ENCODE results near the gene NBEA.
"Not testable (repeated sequence)": the region's sequence is repeated elsewhere in the genome, so short reads cannot be mapped to it uniquely, and the experiment has no call there.

The NBEA gene

DNA sequence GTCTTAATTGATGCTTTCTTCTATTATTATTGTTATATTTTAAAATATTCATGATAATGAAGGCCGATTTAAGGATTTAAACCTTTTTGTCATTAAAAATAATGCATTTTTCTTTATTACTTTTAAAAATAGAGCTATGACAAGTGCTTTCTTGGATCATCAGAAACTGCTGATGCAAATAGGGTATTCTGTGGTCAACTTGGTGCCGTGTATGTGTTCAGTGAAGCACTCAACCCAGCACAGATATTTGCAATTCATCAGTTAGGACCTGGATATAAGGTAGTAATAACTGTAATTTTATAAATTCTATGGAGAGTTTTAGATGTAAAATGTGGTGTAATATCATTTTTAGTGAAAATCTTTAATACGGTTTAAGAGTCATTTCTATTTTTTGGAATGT lies 116.5 kb downstream of the NBEA start:
- DNase-seq (ENCODE audit: low spot score) = not testable (repeated sequence)

DNA sequence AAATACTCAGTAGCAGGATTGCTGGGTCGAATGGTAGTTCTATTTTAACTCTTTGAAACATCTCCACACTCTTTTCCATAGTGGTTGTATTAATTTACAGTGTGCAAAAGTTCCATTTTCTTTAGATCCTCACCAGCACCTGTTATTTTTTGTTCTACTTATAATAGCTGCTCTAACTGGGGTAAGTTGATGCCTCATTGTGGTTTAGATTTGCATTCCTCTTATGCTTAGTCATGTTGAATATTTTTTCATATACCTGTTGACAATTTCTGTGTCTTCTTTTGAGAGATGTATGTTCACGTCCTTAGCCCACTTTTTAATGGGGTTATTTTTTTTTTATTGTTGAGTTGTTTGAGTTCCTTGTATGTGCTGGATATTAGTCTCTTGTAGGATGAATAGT lies 144.6 kb downstream of the NBEA start:
- DNase-seq (ENCODE audit: low spot score) = no peak

DNA sequence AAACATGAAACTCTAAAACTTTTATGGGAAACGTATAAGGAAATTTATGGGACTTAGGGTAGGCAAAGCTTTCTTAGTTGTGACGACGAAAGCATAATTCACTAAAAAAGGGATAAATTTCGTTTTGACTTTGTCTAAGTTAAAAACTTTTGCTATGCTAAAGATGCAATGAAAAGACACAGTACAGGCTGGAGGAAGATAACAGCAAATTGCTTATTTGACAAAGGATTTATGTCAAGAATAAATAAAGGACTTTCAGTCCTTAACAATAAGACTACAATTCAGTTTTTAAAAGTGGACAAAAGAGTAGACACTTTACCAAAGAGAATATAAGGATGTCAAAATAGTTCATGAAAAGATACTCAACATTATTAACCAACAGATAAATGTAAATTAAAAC lies 150.2 kb downstream of the NBEA start:
- no peak for DNase-seq (ENCODE audit: low spot score)

GRCh38 chr13:35092751-35093150 lies 150.7 kb downstream of the NBEA start:
- no peak for DNase-seq (ENCODE audit: low spot score)

DNA sequence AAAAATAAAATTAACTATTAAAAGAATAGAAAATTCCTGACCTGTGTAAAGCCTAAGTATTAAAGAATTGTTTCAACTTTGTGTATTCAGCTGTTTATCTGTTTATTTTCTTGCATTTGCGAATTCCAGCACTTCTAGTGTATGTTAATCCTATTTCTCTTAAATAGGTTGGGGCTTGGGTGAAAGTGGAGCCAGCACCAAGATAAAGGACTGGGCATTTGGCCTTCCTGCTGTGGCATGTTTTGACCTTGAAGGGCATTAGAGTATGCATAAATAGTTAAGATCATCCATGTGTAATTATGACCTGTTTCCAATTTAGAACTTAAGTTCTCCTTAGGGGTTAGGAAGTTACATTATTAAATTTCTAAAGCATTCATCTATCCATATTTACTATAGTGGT lies 151.3 kb downstream of the NBEA start:
- no peak for DNase-seq (ENCODE audit: low spot score)

DNA sequence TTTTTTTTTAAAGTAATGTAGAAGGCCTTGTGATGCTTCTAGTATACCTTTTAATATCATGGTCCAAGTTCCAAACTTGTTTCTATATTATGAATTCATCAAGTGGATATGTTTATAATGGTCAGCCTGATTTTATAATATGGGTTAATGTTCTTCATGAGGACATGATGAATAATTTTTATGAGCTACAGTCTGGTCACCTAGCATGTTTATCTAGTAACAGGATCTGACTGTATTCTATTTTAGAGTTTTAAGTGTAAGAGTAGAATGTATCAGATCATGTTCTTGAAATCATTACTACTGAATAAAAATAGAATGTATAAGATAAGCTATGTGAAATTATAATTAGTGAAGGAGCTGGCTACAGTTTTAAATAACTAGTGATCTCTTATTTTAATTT lies 164.7 kb downstream of the NBEA start:
- DNase-seq (ENCODE audit: low spot score) = not testable (repeated sequence)

DNA sequence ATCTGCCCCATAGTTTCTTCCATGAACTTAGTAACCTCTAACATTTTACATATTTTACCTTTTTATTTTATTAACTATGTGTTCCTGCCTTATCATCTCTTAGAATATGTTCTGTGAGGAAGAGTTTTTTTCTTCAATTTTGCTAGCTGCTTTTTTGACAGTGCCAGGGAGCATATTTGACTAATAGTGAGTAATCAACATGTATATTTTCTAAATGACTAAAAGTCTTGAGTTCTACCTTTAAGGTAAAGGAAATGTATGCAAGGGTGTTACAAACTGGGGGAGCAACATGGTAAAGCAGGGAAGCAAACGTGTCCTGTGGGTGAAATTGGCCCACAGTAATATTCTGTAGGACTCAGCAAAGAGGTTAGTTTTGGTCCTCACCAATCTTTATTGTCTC lies 165.5 kb downstream of the NBEA start:
- no peak for DNase-seq (ENCODE audit: low spot score)

GRCh38 chr13:35113612-35114011 lies 171.5 kb downstream of the NBEA start:
- DNase-seq (ENCODE audit: low spot score) = not testable (repeated sequence)

GRCh38 chr13:35127466-35127865 lies 185.4 kb downstream of the NBEA start:
- no peak for DNase-seq (ENCODE audit: low spot score)

DNA sequence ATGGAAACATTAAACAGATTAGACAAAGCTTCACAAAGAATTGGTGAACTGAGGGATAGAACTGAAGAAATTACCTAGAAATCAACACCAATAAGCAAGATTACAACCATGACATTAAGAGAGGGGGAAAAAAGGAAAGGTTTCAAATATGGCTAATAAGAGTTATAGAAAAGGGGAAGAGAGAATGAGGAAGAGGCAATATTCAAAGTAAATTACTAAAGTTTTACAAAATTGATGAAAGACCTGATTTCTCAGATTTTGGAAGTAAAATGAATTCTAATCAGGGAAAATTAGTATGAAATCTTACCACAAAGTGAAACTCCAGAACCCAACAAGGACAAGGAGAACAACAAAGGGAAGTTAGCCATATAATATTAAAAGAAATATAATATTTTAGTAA lies 187.4 kb downstream of the NBEA start:
- no peak for DNase-seq (ENCODE audit: low spot score)

- DNase-seq (ENCODE audit: low spot score) = no peak
Measured at GRCh38 chr13:35131471-35131870, 189.4 kb downstream of the NBEA start.

DNA sequence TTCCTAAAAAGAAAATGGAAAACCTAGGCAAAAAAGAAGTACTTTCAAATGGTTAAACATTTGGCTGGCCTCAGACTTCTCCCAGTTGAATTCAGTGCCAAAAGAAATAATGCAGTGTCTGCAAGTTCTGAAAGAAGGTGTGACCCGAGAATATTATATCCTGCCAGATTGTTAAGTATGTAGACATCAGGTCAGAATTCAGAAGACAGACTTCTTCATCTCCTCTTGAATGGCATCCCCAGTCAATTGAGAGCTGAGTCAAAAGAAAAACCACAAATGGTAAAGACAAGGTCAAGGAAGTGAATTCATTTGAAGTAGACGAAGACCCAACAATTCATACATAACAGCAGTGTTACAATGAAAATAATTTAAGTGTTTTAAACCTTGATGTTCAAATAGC lies 194.5 kb downstream of the NBEA start:
- no peak for DNase-seq (ENCODE audit: low spot score)

DNA sequence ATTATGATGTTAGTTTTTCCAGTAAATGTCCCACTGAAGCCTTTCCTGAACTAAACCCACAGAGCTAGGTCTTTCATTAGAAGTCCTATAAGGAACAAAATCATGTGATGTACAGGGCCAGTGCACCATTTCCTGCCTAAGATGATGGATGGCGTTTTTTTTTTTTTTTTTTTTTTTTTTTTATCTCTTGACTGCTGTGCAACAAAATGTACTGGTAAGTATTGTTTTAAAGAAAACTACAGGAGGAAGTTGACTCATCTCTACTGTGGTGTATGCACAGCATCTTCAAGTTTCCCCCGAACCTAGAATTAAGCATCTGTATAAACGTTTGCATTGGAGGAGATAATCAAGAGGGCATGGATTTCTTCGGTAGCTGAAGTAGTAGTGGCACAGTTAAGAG lies 197.5 kb downstream of the NBEA start:
- no peak for DNase-seq (ENCODE audit: low spot score)

DNA sequence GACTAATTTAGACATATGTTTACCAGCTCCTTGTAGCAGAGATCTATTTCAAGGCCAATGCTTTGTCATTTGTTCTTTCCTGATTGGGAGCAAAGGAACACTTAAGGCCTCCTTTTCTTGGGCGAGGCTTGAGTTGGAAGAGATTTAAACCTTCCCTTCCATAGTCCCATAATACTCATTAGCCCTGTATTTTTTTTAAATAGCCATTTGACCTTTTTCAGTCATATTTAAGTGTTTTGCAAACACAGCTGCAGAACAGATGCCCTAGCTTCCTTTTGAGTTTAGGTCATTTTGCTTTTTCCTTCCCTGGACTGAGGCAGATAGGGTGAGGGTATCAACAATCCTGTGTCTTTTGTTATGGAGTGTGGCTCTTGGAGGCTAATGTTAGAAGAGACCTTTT lies 198.3 kb downstream of the NBEA start:
- DNase-seq (ENCODE audit: low spot score) = no peak

GRCh38 chr13:35140831-35141230 lies 198.8 kb downstream of the NBEA start:
- no peak for DNase-seq (ENCODE audit: low spot score)

DNA sequence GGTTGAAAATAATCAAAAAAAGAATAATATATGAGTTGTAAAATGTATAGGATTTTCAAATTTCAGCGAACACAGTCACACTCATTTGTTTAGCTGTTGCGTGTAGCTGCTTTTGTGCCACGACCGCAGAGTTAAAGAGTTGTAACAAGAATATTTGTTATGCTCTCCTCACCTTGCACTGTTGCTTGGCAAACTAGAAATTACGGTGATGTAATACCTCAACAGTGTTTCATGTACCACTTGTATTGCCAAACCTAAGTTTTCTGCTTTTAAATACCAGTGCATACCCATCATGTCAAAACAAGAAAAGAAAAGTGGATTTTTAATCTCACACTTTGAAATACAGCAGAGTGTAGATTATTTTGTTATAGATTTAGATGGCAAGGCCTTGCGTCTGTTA lies 201.1 kb downstream of the NBEA start:
- DNase-seq (ENCODE audit: low spot score) = no peak

- DNase-seq (ENCODE audit: low spot score) = peak; percentile 39
Measured at GRCh38 chr13:35144166-35144890, 202.3 kb downstream of the NBEA start.

- no peak for DNase-seq (ENCODE audit: low spot score)
Measured at GRCh38 chr13:35146686-35147085, 204.6 kb downstream of the NBEA start.

- peak; percentile 72 for DNase-seq (ENCODE audit: low spot score)
Measured at GRCh38 chr13:35157143-35157755, 215.2 kb downstream of the NBEA start.

DNA sequence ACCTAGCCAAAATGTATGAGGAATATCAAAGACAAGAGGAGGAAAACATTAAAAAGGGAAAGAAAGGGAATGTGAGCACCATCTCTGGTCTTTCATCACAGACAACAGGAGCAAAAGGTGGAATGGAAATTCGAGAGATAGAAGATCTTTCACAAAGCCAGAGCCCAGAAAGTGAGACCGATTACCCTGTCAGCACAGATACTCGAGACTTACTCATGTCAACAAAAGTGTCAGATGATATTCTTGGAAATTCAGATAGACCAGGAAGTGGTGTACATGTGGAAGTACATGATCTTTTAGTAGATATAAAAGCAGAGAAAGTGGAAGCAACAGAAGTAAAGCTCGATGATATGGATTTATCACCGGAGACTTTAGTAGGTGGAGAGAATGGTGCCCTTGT lies 217.0 kb downstream of the NBEA start:
- DNase-seq (ENCODE audit: low spot score) = no peak

- no peak for DNase-seq (ENCODE audit: low spot score)
Measured at GRCh38 chr13:35160896-35161295, 218.8 kb downstream of the NBEA start.

DNA sequence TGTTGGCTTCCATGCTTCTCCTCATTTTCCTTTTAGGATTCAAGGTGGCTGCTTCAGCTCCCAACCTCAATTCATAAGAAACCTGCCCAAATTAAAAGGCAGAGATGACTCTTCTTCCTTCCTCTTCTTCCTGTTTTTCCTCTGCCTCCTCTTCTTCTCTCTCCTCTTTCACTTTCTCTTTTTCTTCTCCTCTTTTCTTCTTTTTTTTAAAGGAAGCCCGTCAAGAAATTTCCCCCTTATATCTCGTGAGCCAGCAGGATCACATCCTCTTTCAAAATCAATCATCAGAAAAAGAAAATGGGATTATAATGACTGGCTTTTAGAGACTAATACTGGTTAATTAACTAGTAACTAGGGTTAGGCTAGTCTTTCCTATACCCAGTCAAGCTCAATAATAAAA lies 220.3 kb downstream of the NBEA start:
- DNase-seq (ENCODE audit: low spot score) = no peak

GRCh38 chr13:35163674-35164073 lies 221.6 kb downstream of the NBEA start:
- no peak for DNase-seq (ENCODE audit: low spot score)

- peak; percentile 51 for DNase-seq (ENCODE audit: low spot score)
Measured at GRCh38 chr13:35164324-35164932, 222.4 kb downstream of the NBEA start.

Measured in Ammon's horn (tissue), 1 donor.